Measurements from ENCODE around the gene RBM34.
"Not testable (repeated sequence)": the region's sequence is repeated elsewhere in the genome, so short reads cannot be mapped to it uniquely, and the experiment has no call there.

Gene RBM34

GRCh38 chr1:235160957-235161684, at the start of gene RBM34:
Gene RBM34, minus strand, starts transcription at chr1:235161250. Its CDS starts 24 bp downstream, at chr1:235161226.
- peak; percentile 90 for DNase-seq (ENCODE audit: low spot score)

- DNase-seq (ENCODE audit: low spot score), result no peak
Observed at GRCh38 chr1:235207209-235207565, 46.1 kb upstream of the RBM34 start.

GRCh38 chr1:235206533-235207208, 45.6 kb upstream of the RBM34 start:
- DNase-seq (ENCODE audit: low spot score), result no peak

- no peak for DNase-seq (ENCODE audit: low spot score)
Observed at GRCh38 chr1:235205687-235206086, 44.6 kb upstream of the RBM34 start.

GRCh38 chr1:235203428-235203827, 42.4 kb upstream of the RBM34 start:
- no peak for DNase-seq (ENCODE audit: low spot score)

- DNase-seq (ENCODE audit: low spot score), result not testable (repeated sequence)
Observed at GRCh38 chr1:235202447-235202846, 41.4 kb upstream of the RBM34 start.

GRCh38 chr1:235199441-235199840, 38.4 kb upstream of the RBM34 start:
- DNase-seq (ENCODE audit: low spot score), result peak; percentile 48

- DNase-seq (ENCODE audit: low spot score), result no peak
Observed at GRCh38 chr1:235190431-235190830, 29.4 kb upstream of the RBM34 start.

- DNase-seq (ENCODE audit: low spot score), result no peak
Observed at GRCh38 chr1:235187316-235187715, 26.3 kb upstream of the RBM34 start.

- no peak for DNase-seq (ENCODE audit: low spot score)
Observed at GRCh38 chr1:235181561-235182245, 20.7 kb upstream of the RBM34 start.

- DNase-seq (ENCODE audit: low spot score), result no peak
Observed at GRCh38 chr1:235180916-235181460, 19.9 kb upstream of the RBM34 start.

- DNase-seq (ENCODE audit: low spot score), result no peak
Observed at GRCh38 chr1:235176486-235176885, 15.4 kb upstream of the RBM34 start.

- DNase-seq (ENCODE audit: low spot score), result no peak
Observed at GRCh38 chr1:235169986-235170385, 8.9 kb upstream of the RBM34 start.

- no peak for DNase-seq (ENCODE audit: low spot score)
Observed at GRCh38 chr1:235168375-235168774, 7.3 kb upstream of the RBM34 start.

- no peak for DNase-seq (ENCODE audit: low spot score)
Observed at GRCh38 chr1:235161685-235162327, 756 bp upstream of the RBM34 start.

- peak; percentile 61 for DNase-seq (ENCODE audit: low spot score)
Observed at GRCh38 chr1:235160383-235160956, 580 bp downstream of the RBM34 start.

- DNase-seq (ENCODE audit: low spot score), result not testable (repeated sequence)
Observed at GRCh38 chr1:235159930-235160329, 1.1 kb downstream of the RBM34 start.

- DNase-seq (ENCODE audit: low spot score), result not testable (repeated sequence)
Observed at GRCh38 chr1:235159284-235159683, 1.8 kb downstream of the RBM34 start.

- DNase-seq (ENCODE audit: low spot score), result no peak
Observed at GRCh38 chr1:235158680-235159079, 2.4 kb downstream of the RBM34 start.

- no peak for DNase-seq (ENCODE audit: low spot score)
Observed at GRCh38 chr1:235157150-235157549, 3.9 kb downstream of the RBM34 start.

GRCh38 chr1:235156740-235157139, 4.3 kb downstream of the RBM34 start:
- no peak for DNase-seq (ENCODE audit: low spot score)

GRCh38 chr1:235156265-235156664, 4.8 kb downstream of the RBM34 start:
- DNase-seq (ENCODE audit: low spot score), result no peak

Data from cerebellar cortex (tissue), 1 donor.